Progenitor cell of endocrine pancreas (in vitro differentiated cells): ENCODE measurements around the gene LYPD5. TPM values are rescaled to one million over a fixed set of nuclear protein-coding genes. Genes with fewer than 3 reads are reported as not detected.

Experiments
- DNase-seq: peaks from one replicate; pipeline ENCODE4 v3.0.0; 2021; ENCODE audit warnings: low spot score; ENCODE audit not compliant: unreplicated experiment
- H3K27ac Mint-ChIP-seq: 2 replicates; pipeline ENCODE4 v1.8.0; 2021; ENCODE audit warnings: mild to moderate bottlenecking, moderate library complexity, mixed read lengths
- H3K27me3 Mint-ChIP-seq: 2 replicates; pipeline ENCODE4 v1.8.0; 2021; ENCODE audit warnings: mixed read lengths
- H3K36me3 Mint-ChIP-seq: 2 replicates; pipeline ENCODE4 v1.8.0; 2022; ENCODE audit warnings: mixed read lengths; ENCODE audit not compliant: insufficient read depth
- H3K4me1 Mint-ChIP-seq: 2 replicates; pipeline ENCODE4 v1.8.0; 2021; ENCODE audit warnings: low read depth, mixed read lengths
- H3K4me3 Mint-ChIP-seq: 2 replicates; pipeline ENCODE4 v1.8.0; 2021; ENCODE audit warnings: low read depth, mild to moderate bottlenecking, moderate library complexity, mixed read lengths
- H3K9me3 Mint-ChIP-seq: 2 replicates; pipeline ENCODE4 v1.8.0; 2021; ENCODE audit warnings: low read depth, mixed read lengths
- total RNA-seq: library from RNA; stranded (reverse); gene quantifications from 2 replicates; pipeline ENCODE4 v1.2.1, GENCODE V29; 2021
- TF ChIP-seq, protein P1 (sequence below): fragments of 200-600 bp; sonication (generic); IDR thresholded peaks from one replicate; pipeline ENCODE4 v1.5.0; 2021; ENCODE audit warnings: antibody characterized with exemption, mild to moderate bottlenecking; ENCODE audit not compliant: unreplicated experiment

The LYPD5 gene
- total RNA-seq, 1 donor from 2014 or later = not detected

DNA sequence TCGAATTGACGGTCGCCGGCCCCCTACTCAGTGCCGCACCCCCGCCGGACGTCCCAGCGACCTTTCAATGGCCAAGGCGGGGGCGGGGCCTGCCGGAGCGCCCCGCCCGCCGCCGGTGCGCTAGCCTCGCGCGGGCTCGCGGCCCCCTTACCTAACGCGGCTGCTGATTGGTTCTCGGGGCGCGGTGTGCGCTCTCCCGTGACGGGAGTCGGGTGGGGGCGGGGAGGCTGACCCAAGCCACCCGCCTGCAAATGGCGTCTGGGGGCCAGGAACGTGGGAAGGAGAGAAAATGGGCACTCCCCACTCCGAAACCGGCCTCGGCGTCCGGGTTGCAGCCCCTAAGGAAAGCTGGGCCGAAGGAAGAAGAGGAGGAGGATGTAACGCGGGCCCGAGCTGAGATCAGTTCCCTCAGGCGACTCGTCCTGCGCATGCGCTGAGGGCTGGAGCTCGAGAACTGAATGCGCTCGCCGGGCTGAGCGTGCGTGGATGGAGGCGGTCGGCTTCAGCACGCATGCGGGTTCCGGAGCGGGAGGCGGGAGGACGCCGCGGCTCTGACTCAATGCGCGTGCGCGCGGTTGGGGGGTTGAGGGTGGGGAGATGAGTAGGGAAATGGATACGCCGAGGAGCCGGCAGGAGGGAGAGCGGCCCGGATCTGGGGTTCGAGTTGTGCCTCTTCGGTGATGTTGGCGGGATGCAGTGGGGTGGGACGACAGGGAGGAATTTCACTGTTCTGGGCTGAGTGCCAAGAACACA lies 47.6 kb downstream of the LYPD5 start, which contains the start of gene SMG9:
Gene SMG9, minus strand, starts transcription at position 460 of the 753 bp plus-strand sequence. CDS start 4,221 bp downstream, outside the sequence.
- Mint-ChIP-seq H3K4me3 (peak within 1 kb of the TSS; percentile 98), H3K27me3 (no peaks in the 10 kb centered on the region), H3K36me3 (peaks cover 9% of the 10 kb centered on the region), H3K9me3 (no peaks in the 10 kb centered on the region), H3K4me1 (peaks cover 14% of the 10 kb centered on the region), H3K27ac (peak within 1 kb of the TSS; percentile 99)
- TF ChIP-seq, protein P1, sequence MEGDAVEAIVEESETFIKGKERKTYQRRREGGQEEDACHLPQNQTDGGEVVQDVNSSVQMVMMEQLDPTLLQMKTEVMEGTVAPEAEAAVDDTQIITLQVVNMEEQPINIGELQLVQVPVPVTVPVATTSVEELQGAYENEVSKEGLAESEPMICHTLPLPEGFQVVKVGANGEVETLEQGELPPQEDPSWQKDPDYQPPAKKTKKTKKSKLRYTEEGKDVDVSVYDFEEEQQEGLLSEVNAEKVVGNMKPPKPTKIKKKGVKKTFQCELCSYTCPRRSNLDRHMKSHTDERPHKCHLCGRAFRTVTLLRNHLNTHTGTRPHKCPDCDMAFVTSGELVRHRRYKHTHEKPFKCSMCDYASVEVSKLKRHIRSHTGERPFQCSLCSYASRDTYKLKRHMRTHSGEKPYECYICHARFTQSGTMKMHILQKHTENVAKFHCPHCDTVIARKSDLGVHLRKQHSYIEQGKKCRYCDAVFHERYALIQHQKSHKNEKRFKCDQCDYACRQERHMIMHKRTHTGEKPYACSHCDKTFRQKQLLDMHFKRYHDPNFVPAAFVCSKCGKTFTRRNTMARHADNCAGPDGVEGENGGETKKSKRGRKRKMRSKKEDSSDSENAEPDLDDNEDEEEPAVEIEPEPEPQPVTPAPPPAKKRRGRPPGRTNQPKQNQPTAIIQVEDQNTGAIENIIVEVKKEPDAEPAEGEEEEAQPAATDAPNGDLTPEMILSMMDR = no peak
- peak; percentile 98 for DNase-seq

DNA sequence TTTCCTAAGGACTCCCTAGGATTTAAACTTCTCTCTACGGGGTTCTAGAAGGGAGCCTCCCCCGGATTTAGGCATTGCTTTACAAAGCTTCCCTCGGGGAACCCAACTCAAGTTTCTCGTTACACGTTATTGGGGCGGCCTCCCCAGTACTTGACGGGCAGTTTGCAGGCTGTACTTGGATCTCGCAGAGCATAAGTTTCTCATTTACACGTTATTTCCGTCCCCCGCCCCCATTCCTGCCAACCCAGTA lies 48.1 kb downstream of the LYPD5 start:
- peak overlapping the region; percentile 98 for H3K4me3 Mint-ChIP-seq
- H3K27me3 Mint-ChIP-seq = no peaks in the 10 kb centered on the region
- H3K36me3 Mint-ChIP-seq = peaks cover 9% of the 10 kb centered on the region
- no peaks in the 10 kb centered on the region for H3K9me3 Mint-ChIP-seq
- H3K4me1 Mint-ChIP-seq = peaks cover 14% of the 10 kb centered on the region
- TF ChIP-seq, protein P1 = no peak
- no peak for DNase-seq
- peak overlapping the region; percentile 89 for H3K27ac Mint-ChIP-seq

DNA sequence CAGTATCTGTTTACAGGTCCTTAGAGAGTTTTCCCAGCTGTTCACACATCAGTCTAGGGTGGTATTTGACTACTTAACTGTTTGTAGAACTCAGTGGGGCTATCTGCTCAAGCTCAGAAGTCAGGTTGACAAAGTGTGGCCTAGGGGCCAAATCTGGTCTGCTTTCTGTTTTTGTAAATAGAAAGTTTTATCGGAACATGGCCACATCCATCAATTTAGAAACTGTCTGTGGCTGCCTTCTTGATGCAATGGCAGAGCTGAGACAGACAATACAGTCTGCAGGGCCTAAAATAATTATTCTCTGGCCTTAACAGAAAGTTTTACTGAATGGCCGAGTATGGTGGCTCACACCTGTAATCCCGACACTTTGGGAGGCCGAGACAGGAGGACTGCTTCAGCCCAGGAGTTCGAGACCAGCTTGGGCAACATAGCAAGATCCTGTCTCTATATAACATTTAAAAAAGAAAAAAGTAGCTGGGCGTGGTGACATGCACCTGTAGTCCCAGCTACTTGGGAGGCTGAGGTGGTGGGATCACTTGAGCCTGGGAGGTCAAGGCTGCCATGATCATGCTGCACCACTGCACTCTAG lies 49.9 kb downstream of the LYPD5 start:
- Mint-ChIP-seq H3K4me3 (no peak overlapping the region), H3K9me3 (no peaks in the 10 kb centered on the region), H3K36me3 (peaks cover 18% of the 10 kb centered on the region), H3K27ac (no peak overlapping the region), H3K27me3 (no peaks in the 10 kb centered on the region), H3K4me1 (peaks cover 14% of the 10 kb centered on the region)
- DNase-seq = no peak
- TF ChIP-seq, protein P1 = no peak

DNA sequence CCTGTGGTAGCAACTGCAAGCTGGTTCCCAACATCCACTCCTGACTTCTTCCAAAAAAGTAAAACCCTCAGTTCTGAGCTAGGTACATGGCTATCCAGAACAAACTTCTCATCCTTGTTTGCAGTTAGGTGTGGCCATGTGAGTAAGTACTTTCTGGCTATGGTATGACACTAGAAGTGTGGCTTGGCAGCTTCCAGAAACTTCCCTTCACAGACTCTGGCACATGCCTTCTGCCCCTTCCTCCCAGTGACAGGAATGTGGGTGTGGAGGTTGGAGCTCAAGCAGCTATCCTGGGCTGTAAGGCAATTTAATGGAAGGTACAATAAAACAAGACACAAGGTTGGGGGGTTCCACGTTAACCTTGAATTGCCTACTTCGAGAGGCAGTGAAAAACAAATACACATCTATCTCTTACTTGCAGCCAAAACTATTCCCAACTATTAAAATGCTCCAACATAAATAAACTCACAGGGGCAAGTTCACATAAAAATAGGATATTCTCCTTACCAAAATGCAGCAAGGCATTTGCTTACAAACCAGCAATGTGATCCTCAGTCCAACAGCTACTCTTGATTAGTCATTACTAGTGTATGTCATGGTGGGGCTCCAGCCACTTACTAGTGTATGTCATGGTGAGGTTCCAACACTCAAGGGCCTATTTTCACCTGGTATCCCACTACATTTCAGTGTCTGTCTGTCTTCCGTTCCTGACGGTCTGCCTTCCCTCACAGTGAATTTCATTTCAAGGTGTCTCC lies 50.6 kb downstream of the LYPD5 start:
- TF ChIP-seq, protein P1 = no peak
- peaks cover 14% of the 10 kb centered on the region for H3K4me1 Mint-ChIP-seq
- no peaks in the 10 kb centered on the region for H3K27me3 Mint-ChIP-seq
- no peak overlapping the region for H3K27ac Mint-ChIP-seq
- no peak for DNase-seq
- H3K36me3 Mint-ChIP-seq = peaks cover 19% of the 10 kb centered on the region
- H3K4me3 Mint-ChIP-seq = no peak overlapping the region
- H3K9me3 Mint-ChIP-seq = no peaks in the 10 kb centered on the region

DNA sequence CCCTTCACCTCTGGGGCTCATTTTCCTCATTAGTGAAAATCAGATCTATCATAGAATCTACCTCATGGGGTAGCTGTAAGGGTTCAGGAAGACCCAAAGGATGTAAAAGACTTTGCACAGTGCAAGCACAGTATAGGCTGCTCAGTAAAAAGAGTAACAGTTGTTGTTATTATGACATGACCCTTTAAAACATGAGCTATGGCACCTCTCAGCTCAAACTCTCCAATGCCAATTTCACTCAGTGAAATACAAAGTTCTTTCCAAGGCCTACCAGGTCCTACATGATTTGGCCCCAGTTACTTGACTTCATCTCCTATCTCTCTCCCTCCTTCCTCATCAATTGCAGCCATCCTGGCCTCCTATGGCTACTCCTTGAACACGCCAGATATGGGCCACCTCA lies 52.3 kb downstream of the LYPD5 start:
- H3K27ac Mint-ChIP-seq = no peak overlapping the region
- H3K27me3 Mint-ChIP-seq = no peaks in the 10 kb centered on the region
- H3K4me3 Mint-ChIP-seq = no peak overlapping the region
- H3K9me3 Mint-ChIP-seq = no peaks in the 10 kb centered on the region
- TF ChIP-seq, protein P1 = no peak
- no peak for DNase-seq
- peaks cover 28% of the 10 kb centered on the region for H3K36me3 Mint-ChIP-seq
- peaks cover 11% of the 10 kb centered on the region for H3K4me1 Mint-ChIP-seq
